NCI-H2227 treated with DMSO at 0.1 percent for 48 hours (cell line): Measurements from ENCODE around the gene DISC1.
"Not testable (repeated sequence)": the region's sequence is repeated elsewhere in the genome, so short reads cannot be mapped to it uniquely, and the experiment has no call there.

Source experiments
- DNase-seq: peaks from one replicate; lab custom pipeline; 2025; lab: John Stamatoyannopoulos, UW

DISC1 gene

DNA sequence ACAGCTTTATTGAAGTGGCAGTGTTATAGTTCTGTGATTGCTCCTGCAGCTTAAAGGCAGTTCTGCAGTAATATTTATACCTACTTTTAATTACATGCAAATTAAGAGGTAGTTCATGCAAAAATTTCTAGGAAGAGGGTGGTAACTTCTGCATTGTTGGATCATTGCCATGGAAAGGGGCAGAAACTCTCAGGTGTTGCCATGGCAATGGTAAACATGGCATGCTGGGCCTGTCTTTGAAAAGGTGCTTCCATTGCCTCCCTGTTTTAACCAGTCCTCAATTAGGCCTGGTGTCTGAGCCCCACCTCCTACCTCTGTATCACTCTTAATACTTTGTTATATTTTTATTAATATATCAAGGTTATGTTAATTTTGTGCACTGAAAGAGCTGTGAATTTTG lies 104.7 kb downstream of the DISC1 start:
- no peak for DNase-seq

DNA sequence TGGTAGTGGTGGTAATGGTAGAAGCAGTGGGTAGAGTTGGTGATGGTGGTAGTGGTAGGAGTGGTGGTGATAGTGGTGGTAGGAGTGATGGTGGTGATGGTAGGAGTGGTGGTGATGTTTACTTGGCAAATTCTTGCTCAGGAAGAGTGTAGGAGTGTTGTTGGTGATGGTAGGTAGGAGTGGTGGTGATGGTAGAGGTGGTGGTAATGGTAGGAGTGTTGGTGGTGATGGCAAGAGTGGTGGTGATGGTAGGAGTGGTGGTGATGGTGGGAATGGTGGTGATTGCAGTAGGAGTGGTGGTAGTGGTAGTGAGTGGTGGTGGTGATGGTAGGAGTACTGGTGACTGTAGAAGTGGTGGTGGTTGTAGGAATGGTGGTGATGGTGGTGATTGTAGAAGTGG lies 106.5 kb downstream of the DISC1 start:
- no peak for DNase-seq

DNA sequence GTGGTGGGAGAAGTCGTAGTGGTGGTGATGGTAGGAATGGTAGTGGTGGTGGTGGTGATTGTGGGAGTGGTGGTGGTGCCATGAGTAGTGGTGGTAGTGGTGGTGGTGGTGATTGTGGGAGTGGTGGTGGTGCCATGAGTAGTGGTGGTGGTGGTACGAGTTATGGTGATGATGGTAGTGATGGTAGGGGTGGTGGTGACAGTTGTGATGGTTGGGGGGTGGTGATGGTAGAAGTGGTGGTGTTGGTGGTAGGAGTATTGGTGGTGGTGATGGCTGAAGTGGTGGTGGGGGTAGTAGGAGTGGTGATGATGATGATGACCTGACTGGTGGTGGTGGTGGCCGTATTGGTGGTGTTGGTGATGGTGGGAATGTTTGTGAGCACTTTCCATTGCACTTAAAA lies 107.1 kb downstream of the DISC1 start:
- DNase-seq = no peak

DNA sequence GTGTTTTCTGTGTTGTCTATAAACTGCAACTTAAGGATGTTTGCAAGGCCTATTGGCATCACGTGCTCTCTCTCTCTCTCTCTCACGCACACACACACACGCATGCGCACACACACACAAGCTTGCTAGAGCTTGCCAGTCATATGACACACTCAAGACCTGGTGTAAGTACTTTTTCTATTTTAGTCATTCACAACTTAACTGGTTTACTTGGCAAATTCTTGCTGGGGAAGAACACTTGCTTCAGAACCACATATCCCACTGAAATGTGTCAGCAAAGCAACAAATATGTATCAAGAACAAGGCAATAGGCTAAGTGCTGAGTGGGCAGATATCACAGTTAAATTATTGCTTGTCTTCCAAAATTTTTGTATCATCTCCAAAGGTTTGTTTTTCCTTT lies 107.8 kb downstream of the DISC1 start:
- DNase-seq = no peak

DNA sequence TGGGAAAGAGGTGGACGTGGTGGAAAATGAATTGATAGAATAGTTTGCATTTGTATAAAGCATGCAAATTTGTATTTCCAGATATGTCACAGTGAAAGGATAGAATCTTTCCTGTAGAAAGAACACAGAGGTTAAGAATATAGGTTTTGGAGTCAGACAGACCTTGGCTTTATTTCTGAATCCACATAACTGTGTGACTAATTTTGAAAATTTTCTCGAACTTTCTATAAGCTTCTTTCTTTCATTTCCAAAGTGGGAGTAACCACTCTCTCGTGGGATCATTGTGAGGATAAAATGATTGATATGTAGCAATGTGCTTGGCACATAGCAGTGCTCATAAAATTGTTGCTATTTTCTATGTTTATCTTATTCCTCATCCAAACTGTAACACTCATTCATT lies 108.8 kb downstream of the DISC1 start:
- no peak for DNase-seq

DNA sequence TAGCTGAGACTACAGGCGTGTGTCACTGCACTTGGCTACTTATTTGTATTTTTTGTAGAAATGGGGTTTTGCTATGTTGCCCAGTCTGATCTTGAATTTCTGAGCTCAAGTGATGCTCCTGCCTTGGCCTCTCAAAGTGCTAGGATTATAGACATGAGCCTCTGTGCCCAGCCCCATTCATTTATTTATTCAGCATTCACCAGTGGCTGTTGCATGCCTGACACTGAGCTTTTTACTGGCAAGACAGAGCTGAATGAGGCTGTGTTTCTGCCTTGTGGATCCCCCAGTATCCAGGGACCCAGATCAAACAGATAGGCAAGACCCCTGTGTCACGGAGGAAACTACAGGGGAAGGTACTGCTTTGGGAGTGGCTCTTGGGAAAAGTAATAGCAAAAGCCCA lies 109.4 kb downstream of the DISC1 start:
- DNase-seq = no peak

DNA sequence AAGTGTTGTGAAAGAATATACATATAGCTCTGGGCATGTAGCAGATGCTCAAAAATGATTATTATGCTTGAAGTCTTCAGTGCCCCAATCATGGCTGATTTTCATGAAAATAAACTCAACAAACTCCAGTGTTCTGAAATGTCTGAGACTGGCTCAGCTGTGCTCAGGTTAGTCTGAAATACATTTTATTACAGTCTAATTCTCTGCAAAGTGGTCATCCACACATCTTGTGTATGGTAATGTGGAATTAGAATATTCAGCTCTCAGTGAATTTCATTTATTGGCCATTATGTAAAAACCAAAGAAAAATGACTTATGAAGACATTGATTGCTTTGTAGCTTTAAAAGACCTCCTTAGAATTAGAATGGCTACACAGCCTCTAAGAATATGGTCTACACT lies 109.9 kb downstream of the DISC1 start:
- no peak for DNase-seq

DNA sequence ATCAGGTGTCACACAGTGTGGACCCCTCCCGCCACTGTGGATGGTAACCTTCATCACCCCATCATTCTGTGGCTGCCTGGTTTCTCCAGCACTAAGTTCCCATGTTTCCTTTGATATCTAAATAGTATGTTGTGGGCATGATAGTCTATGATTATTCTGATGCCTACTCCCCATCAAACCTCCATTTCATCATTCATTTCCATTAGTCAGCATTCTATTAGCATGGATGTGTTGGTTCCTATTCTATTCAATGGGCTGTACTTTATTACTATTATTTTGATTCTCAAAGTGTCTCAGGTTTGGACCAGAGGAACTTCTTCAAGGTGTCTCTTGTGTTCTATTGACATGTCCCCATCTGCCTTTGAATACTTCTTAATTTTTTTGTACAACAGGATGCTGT lies 112.0 kb downstream of the DISC1 start:
- DNase-seq = no peak

DNA sequence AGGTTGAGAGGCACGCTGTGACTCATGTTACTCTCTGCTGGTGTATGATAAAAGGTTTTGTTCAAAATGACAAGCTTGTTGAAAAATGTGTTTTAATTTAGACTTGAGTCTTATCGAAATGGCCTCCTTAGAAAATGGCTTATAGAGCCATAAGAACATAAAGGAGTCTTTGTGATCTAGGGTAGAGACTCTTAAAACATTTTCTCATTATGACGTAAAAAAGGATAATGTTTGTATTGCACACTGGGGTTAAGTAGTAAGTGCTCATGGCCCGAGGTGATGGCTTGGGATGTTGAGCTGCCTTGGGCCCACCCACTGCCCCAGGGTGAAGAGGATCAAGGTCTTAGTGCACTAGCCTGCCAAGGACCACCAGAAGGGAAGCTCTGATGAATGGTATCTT lies 117.4 kb downstream of the DISC1 start:
- no peak for DNase-seq

DNA sequence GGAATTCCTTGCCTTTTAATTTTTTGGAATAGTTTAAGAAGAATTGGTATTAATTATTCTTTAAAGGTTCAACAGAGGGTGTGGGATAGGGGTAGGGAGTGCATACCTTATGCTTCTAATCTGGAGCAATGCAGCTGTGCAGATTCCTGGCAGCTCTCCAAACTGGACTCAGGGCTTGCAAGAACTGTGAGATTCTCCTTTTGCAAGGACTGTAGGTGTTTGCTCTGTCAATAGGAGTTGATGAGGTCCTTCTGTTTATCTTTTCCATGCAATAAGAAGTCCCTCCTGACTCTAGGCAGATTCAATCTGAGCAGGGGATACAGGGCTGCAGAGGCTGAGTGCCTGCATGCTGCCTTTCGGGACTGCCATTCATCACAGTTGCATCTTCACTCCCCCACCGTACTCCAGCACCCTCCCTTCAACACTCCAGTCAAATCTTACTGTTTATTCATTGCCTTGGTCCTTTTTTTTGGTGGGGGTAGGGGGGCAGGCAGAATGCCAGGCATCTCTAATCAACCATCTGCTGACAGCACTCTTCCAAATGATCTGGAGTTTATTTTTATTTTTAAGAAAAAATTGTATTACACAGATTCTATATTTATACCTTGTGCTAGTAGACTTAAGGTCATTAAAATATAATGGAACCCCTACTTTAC lies 122.3 kb downstream of the DISC1 start:
- DNase-seq = no peak

DNA sequence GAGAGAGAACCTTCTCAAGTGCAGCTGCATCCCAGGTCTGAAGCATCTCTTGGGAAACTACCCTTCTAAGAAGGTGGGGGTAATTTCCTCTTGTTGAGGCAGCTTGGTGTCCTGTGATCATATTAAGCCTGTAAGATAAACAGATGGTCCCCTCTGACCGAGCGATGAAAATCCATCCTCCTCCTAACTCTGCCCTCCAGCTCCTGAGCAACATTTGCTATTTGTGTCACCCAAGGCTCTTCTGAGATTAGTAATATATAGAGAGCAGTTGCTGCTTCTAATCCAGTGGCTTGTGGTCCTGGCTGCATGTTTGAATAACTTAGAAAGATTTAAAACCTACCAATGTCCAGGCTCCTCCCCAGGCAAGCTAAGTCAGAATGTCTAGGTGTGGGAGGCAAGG lies 123.7 kb downstream of the DISC1 start:
- no peak for DNase-seq

DNA sequence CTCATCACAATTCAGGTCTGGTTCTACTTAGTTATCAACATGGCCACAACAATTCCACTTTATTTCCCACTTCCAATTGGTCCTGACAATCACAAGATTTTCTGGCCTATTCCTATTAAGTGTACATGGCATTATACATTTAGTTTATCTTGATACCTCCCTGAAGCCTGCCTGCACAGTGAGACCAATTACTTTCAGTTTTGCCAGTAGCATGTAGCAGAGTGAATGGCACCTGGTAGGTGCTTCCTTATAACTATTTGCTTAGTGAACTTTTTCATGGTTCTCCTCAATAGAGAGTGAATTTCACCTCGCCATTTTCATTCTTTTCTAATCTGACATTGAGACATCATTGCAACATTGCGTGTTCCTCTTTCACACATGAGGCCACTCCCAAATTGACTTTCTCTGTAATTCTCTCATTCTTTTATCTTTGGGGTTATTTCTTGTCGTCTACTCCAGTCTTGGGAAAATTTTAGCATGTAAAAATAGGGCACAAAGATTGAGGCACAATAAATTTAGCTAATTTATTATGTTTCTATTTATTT lies 124.3 kb downstream of the DISC1 start:
- no peak for DNase-seq

DNA sequence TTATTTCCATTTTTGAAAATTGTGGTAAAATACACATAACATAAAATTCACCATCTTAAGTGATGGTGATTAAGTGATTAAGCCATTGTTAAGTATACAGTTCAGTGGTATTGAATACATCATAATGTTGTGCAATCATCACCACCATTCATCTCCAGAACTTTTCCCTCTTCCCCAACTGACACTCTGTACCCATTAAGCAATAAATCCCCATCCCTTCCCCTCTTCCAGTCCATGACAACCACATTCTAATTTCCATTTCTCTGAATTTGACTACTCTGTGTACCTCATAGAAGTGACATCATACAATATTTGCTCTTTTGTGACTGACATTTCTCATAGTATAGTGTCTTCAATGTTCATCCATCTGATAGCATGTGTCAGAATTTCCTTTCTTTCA lies 124.8 kb downstream of the DISC1 start:
- no peak for DNase-seq

DNA sequence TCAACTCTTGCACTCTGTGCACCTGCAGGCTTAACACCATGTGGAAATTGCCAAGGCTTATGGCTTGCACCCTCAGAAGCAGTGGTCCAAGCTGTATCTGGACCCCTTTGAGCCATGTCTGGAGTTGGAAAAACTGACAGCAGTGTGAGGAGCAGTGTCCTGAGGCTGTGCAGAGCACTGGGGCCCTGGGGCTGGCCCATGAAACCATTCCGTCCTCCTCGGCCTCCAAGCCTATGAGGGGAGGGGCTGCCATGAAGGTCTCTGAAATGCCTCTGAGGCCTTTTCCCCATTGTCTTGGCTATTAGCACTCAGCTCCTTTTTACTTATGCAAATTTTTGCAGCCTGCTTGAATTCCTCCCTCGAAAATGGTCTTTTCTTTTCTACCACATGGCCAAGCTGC lies 126.7 kb downstream of the DISC1 start:
- DNase-seq = no peak

DNA sequence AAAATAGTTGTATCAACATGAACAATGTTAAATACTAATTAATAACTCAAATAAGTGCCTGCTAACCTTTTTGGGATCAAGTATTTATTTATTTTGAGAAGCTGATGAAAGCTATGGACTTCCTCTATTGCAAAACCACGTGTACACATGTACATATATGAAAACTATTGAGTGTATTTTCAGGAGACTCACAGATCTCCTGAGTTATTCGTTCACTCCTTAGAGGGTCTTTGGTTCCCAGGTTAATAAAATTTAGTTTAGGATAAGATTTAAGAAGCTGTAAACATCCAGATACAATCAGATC lies 130.5 kb downstream of the DISC1 start:
- no peak for DNase-seq

DNA sequence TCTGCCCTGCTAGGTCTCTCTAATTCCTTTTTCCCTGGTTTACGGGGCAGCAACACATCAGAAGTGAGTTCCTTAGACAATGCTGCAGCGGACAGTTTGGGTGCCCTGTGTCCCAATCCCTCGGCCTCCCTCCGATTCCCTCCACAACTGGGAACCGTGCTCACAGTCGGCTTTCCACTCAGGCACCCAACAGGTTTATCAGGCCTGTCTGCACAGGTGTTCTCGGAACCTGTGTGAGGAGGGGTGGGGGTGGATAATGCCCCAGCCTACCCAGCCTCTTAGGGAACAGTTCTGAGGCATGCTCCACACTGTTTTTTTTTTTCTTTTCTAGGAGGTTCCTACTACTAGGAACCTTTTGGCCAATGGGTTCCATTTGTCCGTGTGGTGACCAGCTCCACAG lies 131.2 kb downstream of the DISC1 start:
- no peak for DNase-seq

DNA sequence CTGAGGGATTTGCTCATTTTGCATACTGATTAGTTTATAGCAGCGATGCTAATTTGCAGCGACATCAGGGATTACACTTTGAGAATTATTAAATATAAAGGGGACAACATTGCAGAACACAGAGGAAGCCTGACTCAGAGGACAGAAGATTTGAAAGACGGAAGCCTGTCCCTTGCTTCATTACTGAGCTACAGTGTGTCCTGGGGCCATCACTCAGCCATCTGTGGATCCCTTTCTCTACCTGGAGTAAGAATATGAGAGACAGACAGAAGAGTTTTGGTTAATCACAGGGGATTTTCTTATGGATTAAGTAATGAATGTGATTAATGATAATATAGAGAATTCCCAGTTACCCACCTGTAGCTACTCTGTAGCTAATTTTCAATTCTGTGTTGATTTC lies 134.7 kb downstream of the DISC1 start:
- DNase-seq = no peak

DNA sequence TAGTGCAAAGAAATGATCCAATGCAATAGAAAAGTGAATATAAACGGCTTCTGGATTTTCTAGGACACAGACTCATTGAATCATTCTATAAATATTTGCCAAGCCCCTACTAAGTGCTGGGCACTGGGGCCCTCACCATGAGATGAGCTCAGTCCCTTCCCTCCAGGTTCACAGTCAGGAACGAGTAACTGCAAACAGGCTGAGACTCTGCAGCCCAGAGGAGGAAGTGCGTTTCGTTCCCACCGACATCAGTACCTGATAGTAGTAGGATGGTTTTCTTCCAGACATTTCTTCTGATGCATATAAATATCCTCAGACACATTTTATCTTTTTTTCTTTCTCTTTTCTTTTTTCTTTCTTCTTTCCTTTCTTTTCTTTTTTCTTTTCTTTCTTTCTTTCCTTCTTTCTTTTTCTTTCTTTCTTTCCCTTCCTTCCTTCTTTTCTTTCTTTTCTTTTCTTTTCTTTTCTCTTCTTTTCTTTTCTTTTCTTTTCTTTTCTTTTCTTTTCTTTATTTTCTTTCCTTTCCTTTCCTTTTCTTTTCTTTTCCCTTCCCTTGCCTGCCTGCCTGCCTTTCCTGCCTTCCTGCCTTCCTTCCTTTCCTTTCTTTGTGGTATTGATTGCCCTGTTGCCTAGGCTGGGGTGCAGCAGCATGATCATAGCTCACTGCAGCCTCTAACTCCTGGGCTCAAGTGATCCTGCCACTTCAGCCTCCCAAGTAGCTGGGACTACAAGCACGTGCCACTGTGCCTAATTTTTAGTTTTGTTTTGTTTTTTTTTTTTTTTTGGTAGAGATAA lies 135.4 kb downstream of the DISC1 start:
- no peak for DNase-seq

DNA sequence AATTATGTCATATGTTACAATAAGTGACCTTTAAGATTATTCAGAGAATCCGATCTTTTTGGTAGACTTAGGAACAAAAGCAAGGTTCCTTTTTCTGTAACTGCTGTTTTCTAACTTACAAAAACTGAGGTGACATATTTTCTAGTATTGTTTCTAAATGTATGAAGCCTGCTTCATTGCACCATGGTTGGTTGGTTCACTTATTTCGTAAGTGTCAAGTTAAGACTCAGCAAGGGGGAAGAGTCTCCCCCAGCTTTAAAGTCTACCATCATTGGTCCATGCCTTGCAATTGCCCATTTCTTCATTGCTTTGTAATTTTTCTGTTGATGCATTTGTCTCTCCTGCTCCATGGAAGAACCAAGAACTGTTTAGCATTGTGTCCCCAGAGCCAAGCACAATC lies 136.9 kb downstream of the DISC1 start:
- no peak for DNase-seq

DNA sequence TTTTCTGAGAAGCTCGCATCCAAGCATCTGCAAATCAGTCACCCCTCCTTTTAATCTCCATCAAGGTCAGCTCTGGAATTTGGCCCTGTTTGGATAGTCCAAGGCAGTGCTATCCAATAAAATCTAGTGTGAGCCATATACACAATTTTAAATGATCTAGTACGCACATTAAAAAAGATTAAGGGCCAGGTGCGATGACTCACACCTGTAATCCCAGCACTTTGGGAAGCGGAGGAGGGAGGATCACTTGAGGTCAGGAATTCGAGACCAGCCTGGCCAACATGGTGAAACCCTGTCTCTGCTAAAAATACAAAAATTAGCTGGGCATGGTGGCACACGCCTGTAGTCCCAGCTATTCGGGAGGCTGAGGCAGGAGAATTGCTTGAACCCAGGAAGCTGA lies 139.2 kb downstream of the DISC1 start:
- DNase-seq = not testable (repeated sequence)

DNA sequence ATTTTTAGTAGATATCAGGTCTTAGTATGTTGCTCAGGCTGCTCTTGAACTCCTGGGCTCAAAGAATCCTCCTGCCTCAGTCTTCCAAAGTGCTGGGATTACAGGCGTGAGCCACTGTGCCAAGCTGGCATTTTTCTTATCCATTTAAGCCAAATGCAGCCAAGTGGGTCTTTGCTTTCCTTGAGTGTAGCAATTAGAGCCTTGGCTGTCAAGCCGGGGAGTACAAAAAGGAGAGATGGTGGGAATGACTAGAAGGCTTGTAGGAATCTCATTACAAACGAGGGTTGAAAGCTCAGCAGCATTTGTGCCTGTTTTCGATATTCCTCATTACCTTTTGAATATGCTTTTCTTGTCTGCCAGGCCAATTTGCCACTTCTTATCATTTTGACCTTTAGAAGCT lies 140.9 kb downstream of the DISC1 start:
- DNase-seq = no peak

DNA sequence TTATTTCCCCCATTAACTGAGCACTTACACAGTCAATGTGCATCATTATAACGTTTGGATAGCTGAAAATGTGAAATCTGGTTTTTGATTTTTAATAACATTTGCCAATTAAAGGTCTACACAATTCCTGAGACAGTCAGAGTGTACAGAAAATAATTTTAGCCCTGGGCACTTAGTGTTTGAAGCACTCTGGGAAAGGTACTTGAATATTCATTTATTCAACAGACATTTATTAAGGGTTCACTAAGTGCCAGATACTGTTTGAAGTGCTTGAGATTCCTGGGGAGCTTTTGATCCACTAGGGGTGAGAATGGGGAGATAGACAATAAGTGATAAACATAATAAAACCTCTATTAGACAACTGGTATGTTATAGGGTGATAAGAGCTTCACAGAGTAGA lies 141.8 kb downstream of the DISC1 start:
- DNase-seq = no peak

DNA sequence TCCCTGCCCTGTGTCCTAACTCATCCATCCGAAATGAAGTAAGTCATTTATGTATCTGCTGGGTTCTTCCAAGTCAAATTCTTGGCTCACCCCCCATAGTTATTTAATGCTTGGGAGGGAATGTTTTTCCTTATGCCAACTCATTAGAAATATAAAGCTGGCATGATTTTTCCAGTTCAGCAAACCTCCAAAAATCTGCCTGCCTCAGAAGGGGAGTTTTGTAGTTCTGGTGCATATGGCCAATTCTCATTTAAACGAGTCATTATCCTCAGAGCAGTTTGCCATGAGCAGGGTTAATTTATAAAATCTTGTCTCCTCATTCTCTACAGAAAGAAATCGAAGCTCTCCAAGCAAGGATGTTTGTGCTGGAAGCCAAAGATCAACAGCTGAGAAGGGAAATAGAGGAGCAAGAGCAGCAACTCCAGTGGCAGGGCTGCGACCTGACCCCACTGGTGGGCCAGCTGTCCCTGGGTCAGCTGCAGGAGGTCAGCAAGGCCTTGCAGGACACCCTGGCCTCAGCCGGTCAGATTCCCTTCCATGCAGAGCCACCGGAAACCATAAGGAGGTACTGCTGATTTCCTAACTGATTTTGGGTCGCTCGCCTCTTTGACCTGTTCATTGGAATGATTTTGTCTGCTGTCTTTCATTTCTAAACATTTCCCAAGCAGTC lies 144.1 kb downstream of the DISC1 start:
- no peak for DNase-seq
